Activated CD4-positive, alpha-beta T cell treated with anti-CD3 and anti-CD28 coated beads for 48 hours (primary cell): ENCODE data around the gene PTPRE.

Experiments used
- DNase-seq: peaks from one replicate; pipeline ENCODE4 v3.0.0-alpha.2; 2020

Gene PTPRE

DNA sequence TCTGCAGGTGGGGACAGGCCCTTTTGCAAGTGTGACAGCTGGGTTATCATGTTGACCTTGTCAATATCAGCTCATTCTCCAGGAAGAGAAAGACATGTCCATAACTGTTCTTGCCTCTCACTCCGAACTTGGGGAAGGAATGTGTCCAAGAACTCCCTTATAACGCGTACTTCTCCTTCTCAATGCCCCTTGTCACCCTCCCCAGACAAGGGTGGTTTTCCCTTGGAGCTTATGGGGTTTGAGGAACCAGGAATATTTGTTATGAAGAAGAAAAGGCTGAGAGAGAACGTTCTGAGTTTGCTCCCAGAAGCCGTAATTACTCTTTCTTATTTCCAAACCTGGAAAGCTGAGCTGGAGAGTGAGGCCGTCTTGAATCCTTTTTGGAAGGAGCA is 141.9 kb downstream of the PTPRE start:
- no peak for DNase-seq

DNA sequence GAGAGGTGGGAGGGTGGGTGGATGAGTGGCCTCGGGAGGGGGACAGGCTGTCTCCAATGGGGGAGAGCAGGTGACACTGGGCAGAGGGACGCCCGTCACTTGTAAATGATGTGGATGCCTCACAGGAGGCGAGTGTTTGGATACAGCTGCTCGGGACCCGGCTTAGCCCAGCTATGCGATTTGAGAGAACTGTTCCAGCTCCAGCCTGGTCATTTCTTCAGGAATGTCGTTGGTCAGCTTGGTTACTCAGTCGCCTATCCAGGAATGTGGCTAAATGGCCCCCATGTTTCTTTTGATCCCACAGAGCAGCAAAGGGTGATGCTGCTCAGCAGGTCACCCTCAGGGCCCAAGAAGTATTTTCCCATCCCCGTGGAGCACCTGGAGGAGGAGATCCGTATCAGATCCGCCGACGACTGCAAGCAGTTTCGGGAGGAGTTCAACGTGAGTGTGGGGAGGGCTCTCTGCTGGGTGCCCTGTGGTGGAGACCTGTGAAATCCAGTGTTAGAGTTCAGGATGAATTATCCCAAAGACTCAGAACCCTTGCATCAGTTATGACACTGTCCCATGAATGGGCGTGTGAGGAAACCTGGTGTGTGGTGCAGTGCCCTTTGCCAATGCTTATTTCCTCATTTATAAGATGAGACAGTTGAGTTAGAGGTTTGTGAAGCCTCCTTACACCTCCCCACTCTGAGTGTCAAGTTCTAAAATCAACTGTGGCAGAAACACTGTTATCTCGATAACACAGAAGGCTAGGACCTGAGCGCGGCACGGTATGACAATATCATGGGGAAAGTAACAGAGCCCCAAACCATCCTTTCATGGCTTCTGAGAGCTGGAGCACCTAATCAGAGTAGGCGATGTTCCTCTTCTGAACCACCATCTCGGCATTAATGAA is 142.6 kb downstream of the PTPRE start:
- DNase-seq, result no peak

DNA sequence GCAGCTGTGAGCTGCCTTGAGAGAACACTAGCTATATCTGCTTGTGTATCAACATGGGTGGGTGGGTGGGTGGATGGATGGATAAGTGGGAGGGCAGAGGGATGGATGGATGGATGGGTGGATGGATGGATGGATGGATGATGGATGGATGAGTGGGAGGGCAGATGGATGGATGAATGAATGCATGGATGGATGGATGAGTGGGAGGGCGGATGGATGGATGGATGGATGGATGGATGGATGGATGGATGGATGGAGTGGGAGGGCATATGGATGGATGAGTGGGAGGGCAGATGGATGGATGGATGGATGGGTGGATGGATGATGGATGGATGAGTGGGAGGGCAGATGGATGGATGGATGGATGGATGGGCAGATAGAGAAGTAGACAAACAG is 143.2 kb downstream of the PTPRE start:
- no peak for DNase-seq

DNA sequence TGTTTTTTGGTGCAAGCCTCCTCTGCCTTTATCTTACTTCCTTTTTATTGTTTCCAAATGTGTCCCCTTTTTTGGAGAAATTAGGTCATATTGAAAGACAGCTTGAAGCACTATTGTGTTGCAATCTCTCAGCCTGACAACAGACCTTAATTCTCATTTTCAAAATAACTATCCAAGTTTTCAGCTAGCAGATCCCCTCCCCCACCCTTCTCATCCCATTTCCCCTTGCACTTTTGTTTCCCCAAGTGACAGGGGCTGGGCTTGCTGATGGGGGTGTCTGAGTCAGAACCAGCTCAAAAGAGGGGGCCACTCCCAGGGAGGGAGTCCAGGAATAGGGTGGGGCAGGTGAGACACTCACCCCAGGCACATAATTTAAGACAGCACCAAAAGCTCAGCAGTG is 144.0 kb downstream of the PTPRE start:
- no peak for DNase-seq

DNA sequence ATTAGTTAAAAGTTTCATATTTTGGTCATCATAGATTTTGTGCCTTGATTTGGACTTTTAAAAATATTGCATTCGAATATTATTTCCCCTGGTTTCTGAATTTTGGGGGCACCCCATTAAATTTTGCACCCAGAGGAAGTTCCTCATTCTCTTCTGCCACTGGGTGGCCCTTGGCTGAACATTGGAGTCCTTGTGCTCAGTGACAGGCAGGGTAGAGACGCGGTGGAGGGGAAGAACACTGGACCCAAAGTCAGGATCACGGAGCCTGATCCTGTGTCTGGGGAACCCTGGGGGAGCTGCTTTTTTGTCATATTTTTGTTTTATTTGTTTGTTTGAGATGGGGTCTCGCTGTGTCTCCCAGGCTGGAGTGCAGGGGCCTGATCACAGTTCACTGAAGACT is 144.6 kb downstream of the PTPRE start:
- DNase-seq, result no peak

DNA sequence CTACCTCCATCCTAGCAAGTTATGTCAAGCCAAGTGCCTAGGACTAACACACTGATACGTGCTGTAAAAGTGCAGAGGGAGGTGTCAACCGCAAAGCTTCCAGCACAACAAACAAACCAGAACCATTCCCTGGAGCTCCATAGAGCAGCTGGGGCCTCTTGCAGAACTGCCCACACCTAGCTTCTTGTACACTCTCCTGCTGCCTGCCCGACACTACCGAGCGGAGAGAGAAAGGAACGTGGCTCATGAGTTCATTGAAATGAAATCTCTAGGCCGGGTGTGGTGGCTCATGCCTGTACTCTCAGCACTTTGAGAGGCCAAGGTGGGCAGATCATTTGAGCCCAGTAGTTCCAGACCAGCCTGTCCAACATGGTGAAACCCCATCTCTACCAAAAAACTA is 145.8 kb downstream of the PTPRE start:
- DNase-seq, result no peak

DNA sequence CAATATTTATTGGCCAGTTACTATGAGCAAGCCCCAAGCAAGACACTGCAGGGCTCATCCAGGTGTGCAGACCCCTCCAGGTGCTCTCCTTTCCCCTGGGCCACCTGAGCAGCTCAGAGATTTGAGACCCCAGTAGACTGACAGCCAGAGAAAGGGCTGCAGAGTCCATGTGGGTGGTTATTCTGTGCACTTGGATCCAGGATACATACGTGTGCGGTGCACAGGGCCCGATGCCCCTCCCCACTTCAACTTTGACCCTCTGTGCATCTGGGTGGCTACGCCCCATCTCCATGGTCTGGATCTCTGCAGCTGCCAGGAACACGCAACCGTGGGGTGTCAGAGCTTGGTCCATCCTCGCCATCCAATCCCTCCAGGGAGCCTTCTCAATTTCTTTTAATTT is 146.5 kb downstream of the PTPRE start:
- no peak for DNase-seq

DNA sequence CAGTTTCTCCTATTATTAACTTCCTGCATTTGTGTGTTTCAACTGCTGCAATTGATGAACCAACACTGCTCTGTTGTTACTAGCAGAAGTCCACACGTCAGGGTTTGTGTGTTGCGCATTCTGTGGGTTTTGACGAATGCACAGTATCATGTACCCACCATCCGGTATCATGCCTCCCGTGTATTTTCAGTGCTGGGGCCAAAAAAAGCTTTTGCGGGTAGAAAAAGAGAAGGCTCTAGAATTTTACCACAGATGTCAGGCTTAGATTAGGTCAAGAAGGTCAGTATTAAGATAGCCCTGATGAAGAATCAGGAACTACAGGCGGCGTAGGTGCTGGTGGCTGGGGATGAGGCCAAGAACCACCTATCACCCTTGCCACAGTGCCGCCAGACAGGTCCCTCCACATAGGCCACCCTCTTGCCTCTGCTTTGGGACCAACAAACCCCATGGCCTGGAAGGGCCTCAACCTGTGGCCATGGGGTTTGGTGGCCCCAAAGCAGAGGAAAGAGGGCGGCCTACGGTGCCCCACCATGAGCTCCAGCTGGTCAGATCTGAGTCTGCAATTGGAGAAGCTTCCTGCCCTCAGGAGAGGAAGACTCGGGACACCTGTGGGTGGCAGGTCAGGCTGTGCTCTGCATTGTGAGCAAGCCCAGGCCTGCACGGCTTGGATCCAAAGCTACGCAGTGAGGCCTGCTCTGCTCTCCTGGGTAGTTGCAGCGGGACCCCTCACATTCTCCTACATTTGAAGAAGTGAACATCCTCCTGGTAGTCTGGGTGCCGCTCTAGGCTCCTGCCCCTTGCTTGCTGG is 147.5 kb downstream of the PTPRE start:
- no peak for DNase-seq

DNA sequence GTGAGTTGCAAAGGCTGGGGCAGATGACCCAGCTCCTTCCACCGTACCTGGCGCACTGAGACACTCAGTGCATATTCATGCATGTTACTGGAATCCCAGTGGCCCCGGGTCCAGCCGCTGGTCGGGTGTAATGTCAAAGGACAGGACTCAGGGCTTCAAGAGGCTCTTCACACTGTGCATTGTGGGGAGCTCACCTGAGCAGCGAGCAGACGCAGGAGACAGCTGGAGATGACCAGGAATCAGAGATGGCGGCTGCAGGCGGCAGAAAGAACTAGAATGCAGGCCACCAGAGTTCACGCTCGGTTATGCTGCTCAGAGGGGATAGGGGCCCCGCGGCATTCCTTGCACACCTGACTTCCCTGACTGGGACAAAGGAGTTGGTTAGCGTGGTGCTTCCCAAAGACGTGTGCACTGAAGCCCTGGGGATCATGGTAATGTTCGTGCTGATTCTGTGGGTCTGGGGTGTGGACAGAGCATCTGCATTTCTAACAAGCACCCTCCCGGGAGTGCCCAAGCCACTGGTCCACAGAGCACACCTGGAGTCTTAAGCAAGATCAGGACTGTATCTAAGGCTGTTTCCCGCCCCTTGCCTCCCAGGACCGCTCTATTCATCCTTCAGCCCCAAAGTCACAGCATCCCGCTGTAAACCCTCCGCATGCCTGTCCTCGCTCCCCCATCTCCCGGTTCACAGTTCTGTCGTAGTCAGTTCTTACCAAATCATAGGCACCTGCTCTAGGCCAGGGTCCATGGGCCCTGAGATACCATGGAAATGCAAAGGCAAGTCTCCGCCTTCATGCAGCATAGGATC is 148.4 kb downstream of the PTPRE start:
- no peak for DNase-seq

DNA sequence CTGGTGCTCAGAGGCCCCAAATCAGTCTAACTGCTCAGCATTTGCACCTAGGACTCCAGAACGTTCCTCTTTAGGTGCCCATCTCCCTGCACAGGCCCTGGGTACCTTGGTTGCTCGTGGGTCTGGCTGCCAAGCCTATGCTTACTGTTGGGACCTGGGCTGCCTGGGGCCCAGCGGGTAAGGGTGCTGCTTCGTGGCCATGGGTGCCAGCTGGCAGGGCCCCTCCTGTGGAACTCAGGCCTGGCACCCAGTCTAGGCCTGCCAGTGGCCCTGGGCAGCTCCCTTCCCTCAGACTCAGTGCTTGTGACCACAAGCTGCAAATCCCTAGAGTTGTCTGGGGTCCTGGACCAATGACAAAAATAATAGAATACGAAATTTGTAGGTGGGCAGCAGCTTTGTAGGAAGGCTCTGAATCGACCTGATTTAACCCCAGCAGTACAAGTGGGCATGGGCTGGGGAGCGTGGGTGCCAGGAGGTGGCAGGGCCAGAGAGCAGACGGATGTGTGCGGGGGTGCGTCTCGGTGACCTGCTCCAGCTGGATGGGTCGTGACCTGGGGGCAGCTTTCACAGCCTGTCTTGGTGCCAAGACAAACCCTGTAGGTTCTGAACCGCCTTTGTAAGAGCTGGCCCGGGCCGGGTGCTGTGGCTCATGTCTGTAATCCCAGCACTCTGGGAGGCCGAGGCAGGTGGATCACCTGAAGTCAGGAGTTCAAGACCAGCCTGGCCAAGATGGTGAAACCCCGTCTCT is 149.6 kb downstream of the PTPRE start:
- DNase-seq, result no peak

DNA sequence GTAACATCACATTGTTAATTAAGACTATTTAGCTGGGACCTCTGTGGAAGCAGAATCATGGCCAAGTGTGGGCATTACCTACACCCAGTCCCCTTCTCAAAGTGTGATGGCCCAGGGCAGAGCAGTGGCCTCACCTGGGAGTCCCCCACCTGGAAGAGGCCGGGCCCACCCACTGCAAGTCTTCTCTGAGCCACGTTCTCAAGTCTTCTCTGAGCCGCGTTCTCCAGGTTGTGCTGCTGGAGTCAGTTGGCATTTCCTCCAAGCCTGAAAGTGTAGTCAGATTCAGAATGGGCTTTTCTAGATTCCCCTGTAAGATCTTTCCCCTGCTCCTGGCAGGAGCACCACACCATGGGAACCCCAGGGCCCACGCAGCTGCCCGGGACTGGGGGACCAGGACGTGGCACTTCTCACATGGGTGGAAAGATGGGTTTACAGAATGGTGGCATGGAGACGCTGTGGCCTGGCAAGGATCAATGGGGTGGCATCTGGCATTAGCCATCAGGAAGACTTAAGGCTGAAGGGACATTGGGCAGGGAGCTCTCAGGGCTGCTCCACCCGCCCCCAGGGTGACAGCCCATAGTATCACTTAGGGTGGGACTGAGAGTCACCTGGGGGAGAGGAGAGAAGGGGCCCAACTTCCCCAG is 151.3 kb downstream of the PTPRE start:
- no peak for DNase-seq

DNA sequence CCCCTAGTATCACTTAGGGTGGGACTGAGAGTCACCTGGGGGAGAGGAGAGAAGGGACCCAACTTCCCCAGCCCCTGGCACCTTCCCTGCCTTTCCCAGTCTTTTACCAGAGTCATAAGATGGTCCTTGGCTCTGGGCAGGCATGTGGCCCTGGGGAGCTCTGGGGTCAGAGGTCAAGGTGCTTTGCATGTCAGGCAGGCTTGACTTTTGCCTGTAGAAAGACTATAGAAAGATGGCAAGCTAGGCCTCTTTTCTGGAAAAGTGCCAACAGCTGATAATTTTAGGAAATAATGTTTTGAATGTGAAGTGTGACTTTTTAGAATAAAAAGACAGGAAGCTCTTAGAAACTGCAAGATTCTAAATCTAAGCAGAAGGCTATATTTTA is 151.8 kb downstream of the PTPRE start:
- no peak for DNase-seq

DNA sequence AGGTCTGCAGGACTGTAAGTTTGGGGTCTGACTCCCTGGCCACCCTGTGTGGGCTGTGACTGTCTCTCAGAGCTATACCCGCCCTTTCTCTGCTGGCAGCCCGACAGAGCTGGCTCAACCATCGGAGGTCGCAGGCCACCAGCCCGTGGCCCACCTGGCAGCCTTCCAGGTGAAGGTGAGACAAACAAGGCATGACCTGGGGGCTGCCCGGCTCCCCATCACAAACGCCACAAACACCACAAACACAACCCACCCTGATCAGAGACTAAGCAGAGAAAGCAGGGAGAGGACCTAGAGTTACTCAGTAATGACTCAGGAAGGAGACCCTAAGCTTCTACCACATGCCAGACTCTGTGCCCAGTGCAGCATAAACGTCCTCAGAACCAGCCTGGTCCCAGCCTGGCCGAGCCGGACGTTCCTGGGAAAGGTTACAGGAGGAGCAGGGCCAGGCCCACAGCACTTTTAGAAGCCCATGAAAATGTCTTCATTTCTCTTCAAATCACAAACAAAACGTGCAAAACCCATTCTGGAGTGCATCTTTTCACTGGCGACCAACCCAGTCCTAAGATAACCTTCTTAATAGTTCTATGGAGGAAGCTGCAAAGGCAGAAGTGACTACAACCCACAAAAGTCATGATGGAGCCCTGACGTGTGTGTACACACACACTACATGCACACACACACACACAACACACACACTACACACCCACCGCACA is 152.5 kb downstream of the PTPRE start:
- no peak for DNase-seq

DNA sequence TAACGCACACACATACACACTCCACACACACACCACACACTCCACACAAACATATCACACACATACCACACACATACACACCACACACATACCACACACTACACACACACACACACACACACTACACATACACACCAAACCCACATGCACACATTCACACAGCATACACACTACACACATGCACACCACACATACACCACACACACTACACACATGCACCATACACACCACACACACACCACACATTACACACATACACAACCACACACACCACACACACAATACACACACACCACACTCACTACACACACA is 153.0 kb downstream of the PTPRE start:
- no peak for DNase-seq

DNA sequence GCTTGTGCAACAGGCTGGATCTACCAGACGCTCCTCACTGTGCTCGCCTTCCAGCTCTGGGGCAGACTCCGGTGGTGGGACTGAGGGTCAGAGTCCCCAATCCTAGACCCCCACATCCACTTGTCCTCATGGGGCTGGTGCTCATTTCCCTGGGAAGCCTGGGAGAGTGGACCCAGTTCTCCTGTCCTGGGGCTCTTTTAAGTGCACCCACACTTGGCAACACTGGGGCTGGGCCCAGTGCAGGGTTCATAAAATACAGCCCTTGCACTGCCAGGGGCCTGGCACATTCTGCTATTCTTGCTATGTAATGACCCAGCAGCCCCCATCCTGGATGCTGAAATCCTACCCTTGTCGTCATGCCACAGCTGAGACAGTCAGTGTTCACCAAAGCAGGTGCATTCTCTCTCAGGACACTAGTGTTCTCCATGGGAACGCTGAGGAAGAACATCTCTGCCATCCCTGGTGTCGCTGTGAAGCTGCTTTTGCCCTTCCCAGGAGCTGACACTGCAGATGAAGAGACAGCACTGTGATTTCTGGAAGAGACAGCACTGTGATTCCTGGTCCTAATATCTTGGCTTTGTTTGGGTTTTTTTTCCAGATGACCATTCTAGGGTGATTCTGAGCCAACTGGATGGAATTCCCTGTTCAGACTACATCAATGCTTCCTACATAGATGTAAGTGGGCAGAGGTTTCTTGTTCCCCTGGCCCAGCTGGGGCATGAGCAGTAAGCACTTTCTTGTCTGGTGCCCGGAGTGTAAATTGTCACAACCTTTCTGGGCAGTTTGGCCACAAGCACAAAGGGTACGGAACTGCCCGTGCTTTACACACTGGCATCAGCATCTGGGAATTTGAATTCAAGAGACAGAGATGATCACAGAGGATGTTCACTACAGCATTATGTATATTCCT is 153.7 kb downstream of the PTPRE start:
- no peak for DNase-seq

DNA sequence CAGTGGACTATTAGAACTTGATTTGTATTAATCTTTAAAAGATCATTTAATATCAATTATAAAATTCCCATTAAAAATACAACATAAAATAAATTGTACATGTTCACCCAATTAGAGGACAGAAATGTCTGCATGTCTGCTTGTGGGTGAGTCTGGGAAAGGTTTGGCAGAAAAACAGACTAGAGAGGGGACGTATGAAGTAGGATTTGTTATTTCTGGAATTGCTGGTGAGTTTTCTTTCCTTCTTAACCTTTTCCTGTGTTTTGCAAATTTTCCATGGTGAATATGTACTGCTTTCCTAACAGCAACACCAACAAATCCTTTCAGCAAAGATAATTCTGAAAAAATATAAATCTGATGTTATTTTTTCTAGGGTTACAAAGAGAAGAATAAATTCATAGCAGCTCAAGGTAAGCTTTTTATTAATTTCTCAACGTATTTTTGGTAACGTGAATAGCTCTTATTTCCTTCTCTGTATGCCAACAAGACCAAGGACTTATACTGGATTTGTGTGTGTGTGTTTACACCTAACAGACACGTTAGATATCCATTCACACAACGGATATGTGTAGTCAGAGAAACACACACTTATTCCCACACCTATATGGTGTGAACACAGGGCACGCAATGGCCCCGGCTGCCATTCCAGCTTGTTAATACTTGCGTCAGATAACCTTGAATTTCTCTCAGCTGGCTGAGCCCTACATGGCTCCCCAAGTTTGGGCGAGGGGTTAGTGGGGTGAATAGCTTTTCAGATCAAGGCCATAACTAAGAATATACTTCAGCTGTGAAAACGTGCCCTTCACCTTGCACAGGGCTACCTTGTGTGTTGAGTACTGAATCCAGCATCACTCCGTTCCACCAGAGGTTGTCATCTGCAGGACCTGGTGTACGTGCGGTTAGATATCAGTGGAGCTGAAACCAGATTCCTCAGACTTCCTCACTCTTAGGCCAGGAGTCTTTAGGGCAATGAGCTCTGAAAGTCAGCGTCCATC is 154.7 kb downstream of the PTPRE start:
- DNase-seq, result no peak

DNA sequence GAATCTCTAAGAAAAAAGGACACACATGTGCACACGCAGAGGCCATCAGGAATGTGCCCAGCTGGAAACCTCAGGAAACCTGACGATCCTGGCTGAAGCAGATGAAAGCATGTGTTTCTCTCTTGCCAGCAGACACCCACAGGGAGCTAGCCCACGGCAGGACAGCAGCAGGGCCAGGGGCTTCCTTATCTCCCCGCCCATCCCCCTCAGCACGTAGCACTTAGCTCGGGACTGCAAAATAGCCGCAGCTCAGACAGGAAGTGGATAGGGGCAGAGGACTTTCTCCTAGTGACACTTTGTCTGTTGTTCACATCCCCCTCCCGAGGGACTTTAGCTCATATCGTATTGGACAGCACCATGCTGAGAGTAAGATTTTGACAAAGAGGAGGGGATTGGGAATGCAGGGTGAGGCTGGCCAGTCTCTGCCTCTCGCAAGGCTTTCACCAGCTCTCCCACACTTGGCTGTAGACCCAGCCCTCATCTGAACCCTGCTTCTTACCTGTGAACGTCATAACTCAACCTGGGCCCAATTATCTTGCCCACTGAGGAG is 155.5 kb downstream of the PTPRE start:
- no peak for DNase-seq

DNA sequence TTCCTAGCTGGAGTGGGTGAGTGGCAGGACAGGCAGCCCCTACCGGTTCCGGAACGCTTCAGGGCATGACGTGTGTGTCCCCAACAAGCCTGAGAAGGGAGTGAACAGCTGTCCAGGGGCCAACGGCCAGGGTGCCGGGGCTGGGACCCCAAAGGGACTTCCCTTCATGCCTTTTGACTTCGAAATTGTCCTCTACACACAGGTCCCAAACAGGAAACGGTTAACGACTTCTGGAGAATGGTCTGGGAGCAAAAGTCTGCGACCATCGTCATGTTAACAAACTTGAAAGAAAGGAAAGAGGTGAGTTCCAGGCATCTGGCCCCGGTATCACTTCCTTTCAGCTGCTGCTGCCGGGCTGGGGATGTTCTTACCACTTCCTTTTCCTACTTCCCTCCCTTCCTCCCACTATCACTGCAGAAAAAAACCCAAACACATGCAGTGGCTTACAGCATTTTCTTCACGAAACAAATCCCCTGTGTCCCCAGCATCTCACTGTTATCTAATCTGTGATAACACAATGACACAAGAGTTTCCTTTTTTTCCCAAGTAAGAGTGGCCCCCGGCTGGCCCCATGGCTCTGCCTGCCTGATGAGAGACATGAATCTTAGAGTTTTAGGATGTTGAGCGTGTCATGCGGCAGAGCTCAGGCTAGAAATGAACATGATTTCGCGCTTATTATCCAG is 156.1 kb downstream of the PTPRE start:
- DNase-seq, result peak; percentile 60
